Measurements from ENCODE around the gene GAREM2.

GAREM2 gene

DNA sequence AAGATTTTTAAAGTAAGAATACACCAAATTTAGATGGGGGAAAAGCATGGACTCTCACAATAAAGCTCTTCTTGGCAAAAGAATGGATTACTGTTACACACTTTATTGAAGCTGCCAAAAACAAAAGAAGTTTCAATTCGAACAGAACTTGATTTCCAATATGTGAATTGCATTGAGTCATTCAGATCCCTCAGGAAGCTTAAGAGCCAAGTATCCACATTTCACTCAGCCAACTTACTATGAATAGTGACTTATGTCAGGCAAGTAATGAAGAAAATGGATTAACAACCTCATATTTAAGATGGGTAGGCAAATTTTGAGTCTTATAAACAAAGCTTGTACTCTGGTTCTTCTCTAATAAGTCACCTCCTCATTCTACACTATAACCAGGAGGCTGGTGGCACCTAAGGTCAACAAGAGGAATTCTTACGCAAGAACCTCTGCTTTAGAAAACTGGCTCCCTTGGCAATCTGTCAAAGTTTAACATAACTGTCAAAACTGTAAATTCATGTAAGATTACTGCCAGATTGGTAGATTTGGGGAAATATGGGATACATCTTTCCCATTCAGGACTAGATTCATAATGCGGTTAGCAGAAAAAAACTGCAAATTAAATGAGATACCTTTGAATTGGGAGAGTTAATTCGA, 65.5 kb downstream of the GAREM2 start:
- DNase-seq: no peak
